ENCODE measurements around the gene HOXB7.

HOXB7 gene

DNA sequence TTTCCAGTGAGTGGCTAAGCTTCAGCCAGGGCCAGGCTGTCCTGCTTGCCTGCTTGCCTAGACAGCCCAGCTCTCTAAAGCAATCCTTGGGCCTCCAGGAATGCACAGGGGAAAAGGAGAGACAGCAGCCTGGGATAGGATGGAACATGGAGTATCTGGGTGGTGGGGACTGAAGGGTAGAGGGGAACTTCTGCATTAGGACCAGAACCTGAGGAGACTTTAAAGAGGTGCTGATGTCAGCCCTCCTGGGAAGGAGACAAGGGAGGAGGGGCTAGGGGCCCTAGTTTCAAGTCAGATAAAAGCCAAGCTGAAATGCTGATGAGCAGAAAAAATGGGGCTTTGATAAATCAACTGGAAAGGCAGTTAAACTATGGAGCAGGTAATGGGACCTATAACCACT lies 1.8 kb downstream of the HOXB7 start:
- no peak for DNase-seq (ENCODE audit: low read depth in 3 of 3)

DNA sequence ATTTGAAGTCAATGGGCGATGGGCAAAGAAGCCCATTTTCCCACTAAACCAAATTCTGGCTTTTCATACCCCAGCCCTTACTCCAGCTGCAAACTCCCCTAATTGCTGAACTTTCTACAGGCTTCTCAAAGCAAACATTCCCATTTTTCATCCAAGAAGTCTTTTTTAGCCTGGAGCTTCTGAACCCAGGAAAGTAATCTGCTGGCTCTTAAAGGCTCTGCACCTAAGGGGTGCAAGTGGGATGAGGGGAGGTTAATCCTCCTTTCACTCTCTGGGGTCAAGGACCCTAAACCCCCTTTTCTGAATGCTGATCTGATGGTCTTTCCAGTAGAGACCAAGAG lies 2.4 kb downstream of the HOXB7 start:
- no peak for DNase-seq (ENCODE audit: low read depth in 3 of 3)

DNA sequence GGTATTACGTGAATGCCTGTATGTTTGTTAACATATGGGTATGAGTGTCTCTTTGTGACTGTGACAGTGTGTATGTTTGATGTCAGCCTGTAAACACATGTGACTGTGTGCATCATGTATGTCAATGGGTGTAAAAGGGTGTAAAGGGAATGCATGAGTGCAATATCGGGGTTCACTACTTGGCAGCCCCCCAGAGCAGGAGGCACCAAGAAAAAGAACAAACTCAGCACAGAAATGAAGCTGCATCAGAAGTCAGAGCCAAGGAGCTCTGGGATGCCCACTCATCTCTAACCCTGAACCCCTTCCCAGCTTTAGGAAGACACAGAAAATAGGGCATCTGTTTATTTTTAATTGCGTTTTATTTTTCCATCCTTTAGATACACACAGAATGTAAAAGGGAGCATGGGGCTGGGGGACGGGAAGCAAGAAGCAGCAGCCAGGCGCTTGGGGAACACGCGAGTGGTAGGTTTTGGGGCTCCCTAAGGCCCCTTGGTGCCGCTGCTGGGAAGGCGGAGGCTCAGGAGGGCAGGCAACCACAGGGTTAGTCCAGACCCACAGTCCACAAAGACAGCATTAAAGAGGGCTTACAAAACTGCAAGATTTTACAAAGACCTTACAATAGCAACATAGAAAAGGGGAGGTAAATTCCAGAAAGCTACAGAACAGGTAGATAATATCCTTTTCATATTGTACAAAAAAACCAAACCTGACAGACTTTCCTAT lies 3.8 kb downstream of the HOXB7 start:
- DNase-seq (ENCODE audit: low read depth in 3 of 3), result no peak

DNA sequence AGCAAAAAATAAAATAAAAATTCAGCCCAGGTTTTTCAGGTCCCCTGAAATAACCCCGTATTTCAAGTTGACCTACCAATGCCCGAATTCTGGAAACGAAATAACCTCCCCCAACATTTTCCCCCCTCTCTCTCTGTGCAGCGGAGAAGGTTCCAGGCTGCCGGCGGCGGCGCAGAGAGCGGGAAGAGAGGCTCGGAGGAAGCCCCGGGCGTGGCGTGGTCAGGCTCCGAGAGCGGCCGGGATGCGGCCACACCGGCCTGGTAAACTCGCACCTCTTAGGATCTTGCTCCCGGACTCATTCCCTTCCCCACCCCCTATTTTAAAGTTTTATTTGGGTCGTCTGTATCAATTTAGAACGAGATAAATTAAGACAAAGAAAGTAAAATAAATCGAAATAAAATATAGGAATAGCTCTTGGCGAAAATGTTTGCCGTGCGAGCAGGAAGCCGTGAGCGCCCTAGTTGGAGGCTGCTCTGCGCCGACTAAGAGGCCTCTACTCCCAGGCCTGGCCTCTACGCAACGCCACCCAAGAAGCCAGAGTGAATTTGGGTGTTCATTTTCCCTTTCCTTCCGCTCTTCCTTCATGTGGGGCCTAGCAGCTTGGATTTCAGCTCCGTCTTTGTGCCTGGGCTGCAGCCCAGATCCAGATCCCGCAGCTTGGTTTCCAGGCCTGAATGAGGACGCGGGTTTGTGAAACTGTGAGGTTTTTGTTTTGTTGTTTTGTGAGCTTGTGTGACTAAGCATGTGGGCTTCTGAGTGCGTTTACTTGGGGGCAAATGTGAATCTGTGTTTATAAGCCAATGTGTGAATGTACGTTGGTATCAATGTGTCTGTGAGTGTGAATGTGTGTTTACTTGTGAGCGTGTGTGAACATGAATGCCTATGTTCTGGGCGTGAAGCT lies 4.6 kb downstream of the HOXB7 start:
- no peak for DNase-seq (ENCODE audit: low read depth in 3 of 3)

DNA sequence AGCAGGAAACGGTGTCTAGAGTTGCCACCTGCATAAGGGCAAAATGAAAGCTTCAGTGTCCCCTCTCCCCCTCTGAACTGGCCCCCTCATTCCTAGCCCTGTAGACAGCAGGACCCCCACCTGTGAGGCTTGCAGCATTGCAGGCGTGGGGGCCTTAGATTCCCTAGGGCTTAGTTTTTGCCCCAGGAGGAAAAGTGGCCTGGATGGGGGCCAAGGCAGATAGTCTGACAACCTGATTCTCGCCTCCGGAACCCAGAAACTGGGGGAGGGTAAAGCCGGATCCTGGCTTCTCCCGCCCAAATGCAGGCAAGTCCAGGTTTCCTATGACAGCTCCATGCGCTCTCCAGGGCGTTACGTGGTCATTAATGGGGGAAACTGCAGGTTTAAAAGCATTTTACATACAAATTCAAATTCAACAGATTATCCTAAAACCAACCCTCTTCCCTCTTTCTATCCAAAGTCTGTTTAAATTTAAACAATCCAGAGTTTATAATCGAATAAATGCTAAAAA lies 5.4 kb downstream of the HOXB7 start:
- no peak for DNase-seq (ENCODE audit: low read depth in 3 of 3)

DNA sequence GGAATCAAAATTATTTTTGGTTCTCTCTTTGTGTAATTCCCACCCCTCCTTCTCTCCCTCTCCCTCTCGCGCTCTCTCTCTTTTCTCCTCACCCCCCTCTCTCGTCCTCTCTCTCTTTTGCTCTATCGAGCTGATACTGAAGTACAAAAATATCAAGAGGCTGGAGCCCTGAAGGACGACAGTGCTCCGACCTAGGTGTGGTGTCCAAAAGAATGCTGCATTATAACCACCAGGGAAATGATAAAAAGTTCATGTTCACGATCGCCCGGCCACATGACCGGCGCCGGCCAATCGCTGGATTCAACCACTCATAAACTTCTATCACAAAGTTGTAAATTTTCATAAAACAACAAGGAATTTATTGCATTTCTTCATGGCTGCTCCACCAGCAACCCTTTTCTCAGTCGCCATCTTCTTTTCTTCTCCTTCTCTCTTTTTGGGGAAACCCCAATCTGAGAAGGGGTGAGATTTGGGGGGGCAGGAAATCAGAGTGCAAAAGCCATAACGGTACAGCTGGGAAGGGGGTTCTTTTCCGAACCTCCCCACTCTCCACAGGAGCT lies 6.0 kb downstream of the HOXB7 start, which contains the start of gene HOXB6:
Gene HOXB6, minus strand, starts transcription at position 217 of the 560 bp plus-strand sequence. CDS start 6,836 bp downstream, outside the sequence.
- DNase-seq (ENCODE audit: low read depth in 3 of 3), result no peak

DNA sequence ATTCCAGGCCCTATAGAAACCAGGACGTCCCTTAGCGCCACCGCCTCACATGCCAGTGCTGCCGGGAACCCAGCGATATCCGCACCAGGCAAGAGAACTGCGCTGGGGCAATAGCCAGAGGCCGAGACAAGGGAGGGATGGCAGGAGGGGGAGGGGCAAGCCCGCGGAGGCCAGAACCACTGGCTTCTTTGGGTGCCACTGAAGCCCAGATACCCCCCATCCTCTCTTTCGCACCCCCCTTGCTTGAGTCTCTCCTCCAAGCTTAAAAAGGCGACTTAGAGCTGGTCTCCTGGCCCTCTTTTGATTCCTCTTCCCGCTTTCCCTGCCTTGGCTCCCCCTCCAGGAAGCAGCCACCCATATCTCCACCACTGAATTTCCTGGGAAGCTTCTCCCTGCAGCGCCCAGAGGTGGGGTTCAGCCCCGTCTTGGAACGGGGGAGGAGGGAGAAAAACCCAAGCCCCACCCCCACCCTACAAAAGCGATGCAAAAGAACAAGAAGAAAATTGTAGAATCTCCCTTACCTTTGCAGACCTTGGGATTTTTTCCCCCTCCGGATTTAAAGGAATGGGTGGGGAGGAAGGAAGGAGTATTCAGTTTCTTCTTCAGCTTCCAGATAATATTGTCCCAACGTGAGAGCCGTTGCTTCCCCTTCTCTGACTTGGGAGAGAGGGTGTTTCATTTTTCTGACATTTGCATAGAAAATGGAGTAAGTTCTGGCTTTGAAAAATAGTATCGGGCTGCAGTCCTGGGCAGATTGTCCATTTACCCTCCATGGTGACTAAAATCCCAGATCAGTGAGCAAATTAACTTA lies 6.7 kb downstream of the HOXB7 start:
- no peak for DNase-seq (ENCODE audit: low read depth in 3 of 3)

DNA sequence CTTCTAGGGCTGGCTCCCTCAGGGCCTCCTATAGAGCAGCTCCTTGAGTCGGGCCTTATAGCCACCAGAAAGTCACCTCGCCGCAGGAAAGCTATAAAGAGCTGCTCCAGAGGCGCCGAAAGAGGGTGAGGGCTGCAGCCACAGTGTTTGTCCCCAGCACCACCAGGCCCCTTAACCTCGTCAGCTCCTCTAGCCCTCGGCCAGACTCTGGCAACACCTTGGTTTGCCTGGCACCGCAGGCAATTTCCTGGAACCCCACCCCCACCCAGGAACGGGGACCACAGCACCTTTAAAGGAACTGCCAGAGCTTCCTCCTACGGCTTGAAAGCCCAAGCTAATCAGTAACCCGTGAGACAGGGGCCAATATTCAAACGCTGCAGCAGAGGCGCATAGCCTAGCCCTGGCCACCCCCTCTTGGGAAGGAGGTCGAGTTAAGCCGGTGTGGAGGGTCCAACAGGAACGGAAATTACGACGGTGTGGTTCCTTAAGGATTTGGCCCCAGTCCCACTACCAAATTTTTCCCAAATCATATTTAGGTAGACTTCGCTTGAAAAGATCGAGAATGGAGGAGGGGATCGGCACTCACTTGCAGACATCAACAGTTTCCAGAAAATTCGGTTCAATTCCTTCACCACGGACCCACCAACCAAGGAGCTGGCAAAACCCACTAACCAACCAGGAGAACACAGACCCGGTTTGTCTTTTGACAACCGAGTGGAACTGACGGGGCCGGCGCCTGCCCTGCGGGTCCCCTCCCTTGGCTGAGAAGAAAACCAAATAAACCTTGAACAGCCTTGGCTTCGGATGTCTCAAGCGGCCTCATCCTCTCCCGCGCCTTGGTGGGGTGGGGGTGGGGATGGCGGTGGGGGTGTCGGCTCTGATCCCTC lies 9.0 kb downstream of the HOXB7 start:
- DNase-seq (ENCODE audit: low read depth in 3 of 3), result no peak

DNA sequence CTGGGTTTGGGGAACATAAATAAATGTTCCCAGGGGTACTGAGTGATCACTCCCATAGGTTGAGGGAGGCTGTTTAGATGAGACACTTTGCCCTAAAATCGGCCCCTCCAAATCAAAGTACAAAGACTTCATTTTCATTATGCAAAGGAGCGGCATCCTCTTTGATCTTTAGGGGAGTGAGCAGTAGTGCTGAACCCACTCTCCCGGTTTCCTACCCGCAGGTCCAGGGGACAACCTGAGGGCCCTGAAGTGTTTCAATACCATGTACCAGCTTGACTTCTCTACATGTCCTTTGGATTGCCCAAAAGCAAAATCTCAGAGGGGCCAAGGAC lies 9.6 kb downstream of the HOXB7 start:
- DNase-seq (ENCODE audit: low read depth in 3 of 3), result no peak

DNA sequence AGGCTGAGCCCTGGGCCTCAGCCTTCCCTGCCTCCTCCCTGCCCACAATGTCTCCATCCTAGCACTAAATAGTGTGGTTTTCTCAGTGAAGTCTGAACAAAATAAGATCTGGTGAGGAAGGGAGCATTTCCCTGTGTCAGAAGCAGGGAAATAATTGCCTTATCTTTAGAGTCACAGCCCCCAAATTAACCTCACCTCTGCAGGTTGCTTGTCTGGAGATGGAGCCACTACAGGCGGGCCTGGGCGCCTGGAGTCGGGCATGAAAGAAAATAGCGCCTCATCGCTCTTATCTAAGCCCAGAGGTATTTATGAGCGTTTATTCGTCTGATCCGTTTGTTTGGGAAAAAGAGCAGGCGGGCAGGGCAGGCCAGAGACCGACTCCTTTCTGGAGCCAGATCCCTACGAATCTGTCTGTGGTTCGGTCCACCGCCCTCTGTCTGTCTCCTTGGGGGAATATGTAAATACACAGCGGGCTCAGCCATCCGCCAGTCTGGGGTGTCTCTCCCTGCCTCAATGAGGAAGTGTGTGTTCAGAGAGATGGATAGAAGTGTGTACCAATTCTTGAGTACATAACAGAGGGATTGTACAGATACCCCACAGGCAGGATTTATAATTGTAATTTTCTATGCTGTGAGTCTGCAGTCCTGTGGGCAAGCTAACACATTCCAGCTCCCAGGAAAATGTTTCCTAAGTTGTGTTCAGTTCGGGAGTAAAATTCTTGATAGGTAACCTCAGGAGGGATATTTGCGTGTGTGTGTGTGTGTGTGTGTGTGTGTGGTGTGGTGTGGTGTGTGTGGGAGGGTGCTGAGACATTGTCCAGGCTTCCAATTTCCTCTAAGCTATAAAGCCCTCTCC lies 10.3 kb downstream of the HOXB7 start:
- DNase-seq (ENCODE audit: low read depth in 3 of 3), result no peak

DNA sequence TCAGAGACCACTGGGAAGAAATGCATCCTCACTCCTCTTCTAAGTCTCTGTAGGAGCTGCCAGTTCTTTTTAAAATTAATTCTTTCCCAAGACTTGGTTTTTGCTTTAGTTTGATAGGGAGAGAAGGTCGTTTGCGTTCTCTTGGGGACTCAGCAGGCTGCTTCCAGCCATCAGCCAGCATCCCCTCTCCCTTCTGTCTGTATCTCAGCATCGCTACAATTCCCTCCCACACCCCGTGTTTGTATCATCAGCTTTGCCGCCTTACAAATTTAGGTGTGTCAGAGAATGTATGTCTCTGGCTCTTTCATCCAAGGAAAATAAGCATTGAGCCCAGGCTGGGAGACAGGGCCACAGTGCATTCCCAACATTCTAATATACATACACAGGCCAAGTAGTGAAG lies 11.5 kb downstream of the HOXB7 start:
- no peak for DNase-seq (ENCODE audit: low read depth in 3 of 3)

DNA sequence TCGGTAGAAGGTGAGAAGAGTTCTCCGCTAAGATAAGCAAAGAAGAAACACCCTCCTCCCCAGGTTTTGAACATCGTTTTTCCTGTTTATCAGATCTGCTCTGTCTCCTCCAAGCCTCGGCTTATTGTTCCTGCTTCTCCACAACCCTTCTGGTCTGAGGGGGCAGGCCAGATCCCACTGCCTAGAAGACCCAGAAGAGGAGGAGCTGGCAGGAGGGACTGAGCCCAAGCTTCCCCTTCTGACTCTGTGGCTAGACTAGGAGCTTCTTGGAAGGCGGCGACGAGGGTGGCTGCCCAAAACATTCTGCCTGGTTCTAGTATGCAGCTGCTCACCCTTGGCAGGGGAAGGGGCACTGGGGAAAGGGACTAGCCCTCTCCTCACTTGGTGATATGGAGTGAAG lies 12.1 kb downstream of the HOXB7 start:
- DNase-seq (ENCODE audit: low read depth in 3 of 3), result no peak

DNA sequence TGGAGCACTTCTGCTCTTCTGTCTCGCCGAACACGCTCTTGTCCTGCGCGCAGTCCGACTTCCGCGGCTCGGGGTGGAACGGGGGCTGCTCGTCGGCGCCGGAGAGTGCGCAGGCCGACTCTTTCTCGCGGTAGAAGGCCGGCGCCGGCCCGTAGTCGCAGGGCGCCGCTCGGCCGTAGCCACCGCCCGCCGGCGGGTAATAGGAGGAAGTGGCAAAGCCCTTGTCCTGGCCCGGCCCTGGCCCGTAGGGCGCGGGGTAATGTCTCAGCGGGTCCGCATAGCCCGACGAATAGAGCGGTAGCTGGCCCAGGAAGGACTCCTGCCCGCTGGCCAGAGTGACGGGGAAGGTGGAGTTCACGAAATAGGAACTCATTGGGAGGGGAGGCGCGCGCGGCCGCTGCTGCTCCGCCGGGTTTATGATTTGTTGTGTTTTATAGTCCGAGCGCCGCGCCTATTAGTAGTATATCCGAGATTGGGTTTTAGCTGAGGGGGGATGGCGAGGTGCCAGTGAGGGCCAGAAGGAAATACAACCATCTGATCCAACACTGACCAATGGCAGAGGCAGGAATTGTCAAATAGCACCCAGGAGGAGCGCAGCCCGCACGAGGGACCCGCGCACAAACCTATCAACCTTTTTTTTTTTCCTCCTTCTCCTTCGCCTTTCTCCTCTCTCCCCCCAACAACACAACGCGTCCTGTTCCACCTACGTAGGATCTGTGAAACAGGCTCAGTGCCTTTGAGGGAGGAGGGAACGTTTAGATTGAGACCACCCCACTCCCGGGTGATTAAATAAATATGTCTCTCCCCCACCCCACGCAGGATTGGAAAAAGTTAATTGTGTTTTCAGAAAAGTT lies 12.8 kb downstream of the HOXB7 start:
- DNase-seq (ENCODE audit: low read depth in 3 of 3), result no peak

DNA sequence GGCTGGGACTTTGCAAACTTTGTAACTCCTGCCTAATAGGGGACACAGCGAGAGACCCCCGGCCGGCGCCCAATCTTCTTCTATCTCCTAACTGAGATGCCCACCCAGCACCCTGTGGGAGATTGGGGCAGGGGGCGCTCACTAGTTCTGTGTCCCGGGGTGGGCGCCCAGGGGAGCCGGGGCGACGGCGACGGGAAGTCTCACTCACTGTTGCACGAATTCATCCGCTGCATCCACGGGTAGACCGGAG lies 13.4 kb downstream of the HOXB7 start:
- no peak for DNase-seq (ENCODE audit: low read depth in 3 of 3)

DNA sequence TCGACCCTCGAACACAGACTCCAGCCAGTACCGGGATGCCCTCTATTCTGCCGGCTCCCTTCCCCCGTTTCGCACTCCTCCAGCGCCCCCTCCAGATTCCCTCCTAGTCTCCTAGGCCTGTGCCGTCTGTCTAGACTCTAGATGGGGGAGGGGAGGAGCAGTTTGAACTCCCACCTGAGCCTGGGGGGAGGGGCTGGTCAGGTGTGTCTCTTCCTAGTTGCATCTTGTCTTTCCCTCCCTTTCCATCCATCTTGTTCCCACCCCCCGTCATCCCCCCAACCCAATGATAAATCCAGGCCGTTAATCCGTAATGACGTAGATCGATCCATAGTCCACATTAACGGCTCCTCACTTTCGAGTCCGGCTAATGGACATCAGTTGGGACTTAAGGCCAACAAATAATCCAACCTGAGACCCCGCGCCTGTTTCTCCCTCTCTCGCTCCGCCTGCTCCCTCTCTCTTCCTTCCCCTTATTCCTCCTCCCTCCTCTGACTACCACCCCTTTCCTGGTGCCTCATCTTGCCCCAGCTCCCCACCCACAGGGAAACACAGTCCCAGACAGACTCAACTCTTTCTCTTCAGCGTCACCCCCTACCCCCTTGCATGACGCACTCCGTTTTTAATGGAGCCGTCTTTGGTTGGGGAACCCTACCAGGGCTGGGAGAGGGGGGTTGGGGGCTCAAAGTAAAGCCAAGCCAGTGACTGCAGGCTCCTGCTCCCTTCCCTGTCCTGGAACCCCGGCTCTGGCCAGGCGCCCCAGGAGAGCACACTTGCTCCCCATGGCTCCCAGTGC lies 13.9 kb downstream of the HOXB7 start:
- no peak for DNase-seq (ENCODE audit: low read depth in 3 of 3)

DNA sequence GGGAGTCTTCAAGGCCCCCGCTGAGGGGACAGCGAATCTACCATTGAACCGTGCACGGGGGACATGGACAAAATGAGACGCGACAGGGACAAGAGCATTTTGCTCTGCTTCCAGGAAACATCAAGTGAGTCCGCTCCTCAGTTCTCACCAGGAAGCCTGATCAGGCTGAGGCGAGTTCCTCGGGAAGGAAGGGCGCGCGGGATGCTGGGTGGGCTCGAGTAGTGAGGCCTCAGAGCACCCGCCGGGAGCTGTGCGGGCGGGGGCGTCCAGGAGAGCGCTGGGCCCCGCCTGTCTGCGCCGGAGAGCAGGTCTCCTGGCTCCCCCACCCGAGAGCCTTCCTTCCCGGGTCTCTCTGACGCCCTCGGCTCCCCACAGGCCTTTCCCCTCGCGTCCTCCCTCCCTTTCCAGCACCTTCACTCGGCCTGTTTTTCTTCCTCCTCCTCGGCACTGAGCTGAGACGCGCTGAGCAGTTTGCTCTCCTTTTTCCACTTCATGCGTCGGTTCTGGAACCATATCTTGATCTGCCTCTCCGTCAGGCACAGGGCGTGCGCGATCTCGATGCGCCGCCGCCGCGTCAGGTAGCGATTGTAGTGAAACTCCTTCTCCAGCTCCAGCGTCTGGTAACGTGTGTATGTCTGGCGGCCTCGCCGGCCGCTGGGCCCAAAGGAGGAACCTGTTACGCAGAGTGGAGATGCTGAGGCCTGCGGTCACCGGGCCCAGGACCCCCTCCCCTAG lies 14.7 kb downstream of the HOXB7 start:
- DNase-seq (ENCODE audit: low read depth in 3 of 3), result no peak

DNA sequence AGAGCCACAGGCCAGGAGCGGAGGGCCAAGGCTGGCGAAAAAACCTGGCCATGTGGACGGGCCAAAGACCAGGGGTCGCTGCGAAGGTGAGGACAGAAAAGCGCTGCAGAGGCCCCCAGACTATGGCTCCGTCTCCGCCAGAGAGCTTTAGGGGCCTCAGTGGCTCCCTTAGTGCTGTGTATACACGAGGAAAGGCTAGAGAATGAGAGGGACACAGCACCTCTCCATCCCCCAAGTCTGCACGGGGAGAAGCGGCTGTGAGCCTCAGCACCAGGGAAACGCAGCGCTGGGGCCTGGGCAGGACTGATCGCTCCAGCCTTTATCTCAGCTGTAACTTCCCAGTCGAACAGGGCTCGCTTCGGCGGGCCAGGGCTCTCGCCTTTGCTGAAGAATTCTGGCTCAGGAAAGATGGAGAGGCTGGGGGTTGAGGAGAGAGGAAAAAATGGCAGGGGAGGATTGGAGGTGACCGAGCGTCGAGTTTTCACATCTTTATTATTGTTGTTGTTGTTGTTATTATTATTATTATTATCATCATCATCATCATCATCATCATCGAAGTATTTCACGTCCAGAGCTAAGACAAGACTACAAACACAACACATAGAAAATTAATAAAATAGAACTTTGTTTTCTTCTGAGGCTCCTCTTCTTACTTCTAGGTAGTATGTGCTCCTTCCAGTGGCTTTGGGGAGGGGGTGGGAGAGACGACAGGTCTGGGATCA lies 15.4 kb downstream of the HOXB7 start:
- DNase-seq (ENCODE audit: low read depth in 3 of 3), result no peak
